Suprapubic skin (tissue), 4 donors: Measurements from ENCODE around the gene PNO1. TPM values are rescaled to one million over a fixed set of nuclear protein-coding genes. Genes with fewer than 3 reads are reported as not detected.

Experiments used
- DNase-seq, 2 donors: peaks; one replicate each; pipeline ENCODE4 v3.0.0-alpha.2; 2019; ENCODE audit warnings: low spot score in 2 of 2
- H3K27ac ChIP-seq: fragments of 200-600 bp; sonication (generic); one replicate; pipeline ENCODE4 v1.5.1; 2019
- H3K27me3 ChIP-seq: fragments of 200-600 bp; sonication (generic); one replicate; pipeline ENCODE4 v1.5.1; 2019
- H3K36me3 ChIP-seq: fragments of 200-600 bp; sonication (generic); one replicate; pipeline ENCODE4 v1.5.1; 2019
- H3K4me1 ChIP-seq: fragments of 200-600 bp; sonication (generic); one replicate; pipeline ENCODE4 v1.5.1; 2019
- H3K4me3 ChIP-seq: fragments of 200-600 bp; sonication (generic); one replicate; pipeline ENCODE4 v1.5.1; 2019; ENCODE audit warnings: mild to moderate bottlenecking
- H3K9me3 ChIP-seq: fragments of 200-600 bp; sonication (generic); one replicate; pipeline ENCODE4 v1.5.1; 2019
- CTCF ChIP-seq, 2 donors: fragments of 200-600 bp in 1 of 2; fragments of 450-650 bp in 1 of 2; sonication (generic) in 1 of 2; IDR thresholded peaks; one replicate each; pipeline ENCODE4 v1.5.1; 2016 to 2019; ENCODE audit warnings: antibody characterized with exemption in 2 of 2, mild to moderate bottlenecking in 1 of 2, moderate library complexity in 1 of 2
- EP300 ChIP-seq: sonication (generic); formaldehyde crosslinking; IDR thresholded peaks from one replicate; pipeline ENCODE4 v1.6.1; 2017; ENCODE audit warnings: antibody characterized with exemption
- POLR2A ChIP-seq, 2 donors: fragments of 450-650 bp; IDR thresholded peaks; one replicate each; pipeline ENCODE4 v1.6.1; 2017; ENCODE audit warnings: antibody characterized with exemption in 2 of 2, mild to moderate bottlenecking in 2 of 2, moderate library complexity in 2 of 2
- POLR2AphosphoS5 ChIP-seq, 3 donors: sonication (generic); formaldehyde crosslinking; IDR thresholded peaks; one replicate each; pipeline ENCODE4 v1.6.1; 2017; ENCODE audit warnings: antibody characterized with exemption in 3 of 3
- WGBS: methylation state at CpG from one replicate; pipeline ENCODE4 v1.1.5; 2018; 5-methylcytosine and 5-hydroxymethylcytosine counted together
- total RNA-seq, 4 donors: library from RNA; depleted of rRNA; stranded (reverse); fragments of >200 nt; gene quantifications; one replicate each; pipeline ENCODE4 v1.1.0, GENCODE V29; 2016

PNO1 gene
- total RNA-seq, 4 donors from 2014 or later: 8.4 to 20.2 (median 15.5) TPM

DNA sequence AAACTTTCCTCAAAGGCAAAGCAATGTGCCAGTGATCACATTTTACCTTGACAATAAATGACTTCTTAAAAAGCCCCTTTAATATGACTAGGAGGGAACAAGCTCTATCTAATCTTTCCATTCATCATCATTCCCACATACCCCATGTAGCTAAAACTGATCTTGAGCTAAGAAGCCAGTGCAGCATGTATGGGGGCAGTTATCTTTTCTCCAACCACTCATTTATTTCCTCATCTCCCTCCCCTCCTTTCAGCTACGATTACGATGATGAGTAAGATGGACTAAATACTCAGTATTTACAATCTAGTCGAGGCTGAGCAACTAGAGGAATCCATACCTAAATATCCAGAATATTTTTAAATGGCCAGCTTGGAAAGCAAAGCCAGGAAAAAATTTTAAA is 35.5 kb downstream of the PNO1 start:
- H3K27ac ChIP-seq: peak overlapping the region; percentile 25
- H3K27me3 ChIP-seq: no peaks in the 10 kb centered on the region
- peaks cover 51% of the 10 kb centered on the region for H3K4me1 ChIP-seq
- H3K36me3 ChIP-seq: no peaks in the 10 kb centered on the region
- no peak for DNase-seq
- H3K9me3 ChIP-seq: no peaks in the 10 kb centered on the region
- TF ChIP-seq POLR2AphosphoS5 (IDR thresholded peaks at IDR 0.05) (no peak), POLR2A (IDR thresholded peaks at IDR 0.05) (no peak), CTCF (IDR thresholded peaks at IDR 0.05) (no peak), EP300 (no peak)
- no peak overlapping the region for H3K4me3 ChIP-seq
- WGBS: 49% methylated on average over 3 of the region's 3 CpGs

GRCh38 chr2:68193787-68194372 is 36.2 kb downstream of the PNO1 start:
- DNase-seq: no peak
- H3K4me1 ChIP-seq: peaks cover 49% of the 10 kb centered on the region
- H3K27me3 ChIP-seq: no peaks in the 10 kb centered on the region
- peak overlapping the region; percentile 25 for H3K27ac ChIP-seq
- TF ChIP-seq EP300: no peak
- no peak for TF ChIP-seq POLR2AphosphoS5 (IDR thresholded peaks at IDR 0.05)
- no peaks in the 10 kb centered on the region for H3K9me3 ChIP-seq
- H3K4me3 ChIP-seq: no peak overlapping the region
- no peaks in the 10 kb centered on the region for H3K36me3 ChIP-seq
- 75% methylated on average over 4 of the region's 4 CpGs for WGBS

- Histone ChIP-seq H3K27ac (no peak overlapping the region), H3K9me3 (no peaks in the 10 kb centered on the region), H3K36me3 (no peaks in the 10 kb centered on the region), H3K4me1 (peaks cover 45% of the 10 kb centered on the region), H3K4me3 (no peak overlapping the region), H3K27me3 (no peaks in the 10 kb centered on the region)
- no peak for TF ChIP-seq POLR2AphosphoS5 (IDR thresholded peaks at IDR 0.05)
- DNase-seq: no peak
Observed at GRCh38 chr2:68195096-68195495, 37.4 kb downstream of the PNO1 start.

DNA sequence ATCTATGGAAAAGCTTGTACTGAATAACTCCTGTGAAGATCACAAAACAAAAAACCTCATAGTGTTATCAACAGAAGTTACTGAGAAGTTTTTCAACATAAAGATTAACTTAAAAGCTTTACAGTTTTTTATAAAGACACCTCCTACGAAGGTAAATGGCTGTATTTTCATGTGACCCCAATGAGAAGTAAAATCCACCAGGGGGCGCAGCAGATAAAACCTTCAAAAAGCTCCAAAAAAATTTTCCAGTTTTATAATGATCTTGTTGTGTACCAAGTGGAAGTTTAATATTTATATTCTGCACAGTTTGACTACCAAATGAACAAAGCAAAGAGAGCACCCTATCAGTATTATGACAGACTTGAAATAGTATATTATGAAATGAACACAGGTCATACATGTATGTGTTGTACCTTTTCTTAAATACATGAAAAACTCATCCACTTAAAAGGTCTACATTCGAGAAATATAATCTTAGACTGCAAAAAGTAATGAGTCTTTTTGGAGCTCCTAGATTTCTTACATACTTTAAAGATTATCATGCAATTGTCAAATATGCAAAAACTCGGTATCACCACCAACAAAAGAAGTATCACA is 38.5 kb downstream of the PNO1 start:
- no peak for DNase-seq
- Histone ChIP-seq H3K4me1 (peaks cover 40% of the 10 kb centered on the region), H3K36me3 (no peaks in the 10 kb centered on the region), H3K27me3 (no peaks in the 10 kb centered on the region), H3K9me3 (no peaks in the 10 kb centered on the region), H3K27ac (no peak overlapping the region), H3K4me3 (no peak overlapping the region)
- no peak for TF ChIP-seq EP300
- no peak for TF ChIP-seq POLR2A (IDR thresholded peaks at IDR 0.05)
- peak; percentile 61 to 66 for TF ChIP-seq CTCF (IDR thresholded peaks at IDR 0.05)
- WGBS: 46% methylated on average over 4 of the region's 4 CpGs

DNA sequence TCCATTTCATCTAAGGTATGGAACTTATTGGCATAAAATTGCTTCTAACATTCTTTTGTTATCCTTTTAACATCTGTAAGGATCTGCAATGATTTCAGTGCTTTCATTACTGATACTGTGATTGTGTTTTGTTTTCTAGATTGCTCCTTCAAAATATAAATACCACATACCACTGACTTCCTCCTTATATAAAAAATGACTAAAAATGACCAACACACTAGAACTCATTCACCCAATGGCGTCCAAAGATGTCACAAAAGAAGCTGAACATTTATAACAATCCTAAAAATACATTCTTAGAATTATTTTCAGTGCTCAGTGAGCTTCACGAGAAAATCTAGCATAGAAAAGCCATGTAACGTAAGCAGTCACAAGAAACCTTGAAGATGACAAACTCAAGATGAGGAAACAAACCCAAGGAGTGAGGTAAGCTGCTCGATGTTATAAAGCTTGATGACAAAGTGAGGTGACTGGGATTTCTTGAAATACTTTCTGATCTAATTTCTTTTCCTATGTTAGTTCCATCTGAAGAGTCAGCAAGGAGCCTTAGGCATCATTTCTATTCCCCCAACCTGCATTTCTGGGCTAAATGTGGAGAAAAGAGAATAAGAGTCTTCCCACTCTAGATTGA is 42.6 kb downstream of the PNO1 start:
- Histone ChIP-seq H3K36me3 (no peaks in the 10 kb centered on the region), H3K4me1 (peaks cover 27% of the 10 kb centered on the region)

More for the DNA sequence above, 42.6 kb downstream of the PNO1 start:
- no peak overlapping the region for H3K27ac ChIP-seq
- H3K9me3 ChIP-seq: no peaks in the 10 kb centered on the region
- H3K27me3 ChIP-seq: no peaks in the 10 kb centered on the region
- 82% methylated on average over 4 of the region's 4 CpGs for WGBS
- H3K4me3 ChIP-seq: no peak overlapping the region
- no peak for DNase-seq
- TF ChIP-seq POLR2A (IDR thresholded peaks at IDR 0.05) (no peak), EP300 (no peak), CTCF (IDR thresholded peaks at IDR 0.05) (no peak), POLR2AphosphoS5 (IDR thresholded peaks at IDR 0.05) (no peak)
